Glomerular visceral epithelial cell (primary cell): Measurements from ENCODE around the gene MST1.

Experiments used
- DNase-seq: peaks from one replicate; pipeline ENCODE4 v3.0.0-alpha.2; 2016; ENCODE audit errors: extremely low spot score

Gene MST1

DNA sequence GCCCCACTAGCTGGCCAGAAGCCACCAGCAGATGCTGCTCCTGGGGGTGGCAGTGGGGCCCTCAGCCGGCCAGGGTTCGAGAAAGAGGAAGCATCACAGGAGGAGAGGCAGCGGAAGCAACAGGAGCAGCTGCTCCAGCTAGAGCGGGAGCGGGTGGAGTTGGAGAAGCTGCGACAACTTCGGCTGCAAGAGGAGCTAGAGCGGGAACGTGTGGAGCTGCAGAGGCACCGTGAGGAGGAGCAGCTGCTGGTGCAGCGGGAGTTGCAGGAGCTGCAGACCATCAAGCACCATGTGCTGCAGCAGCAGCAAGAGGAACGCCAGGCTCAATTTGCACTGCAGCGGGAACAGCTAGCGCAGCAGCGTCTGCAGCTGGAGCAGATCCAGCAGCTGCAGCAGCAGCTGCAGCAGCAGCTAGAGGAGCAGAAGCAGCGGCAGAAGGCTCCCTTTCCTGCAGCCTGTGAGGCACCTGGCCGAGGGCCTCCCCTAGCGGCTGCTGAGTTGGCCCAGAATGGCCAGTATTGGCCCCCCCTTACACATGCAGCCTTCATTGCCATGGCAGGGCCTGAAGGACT is 32.6 kb downstream of the MST1 start:
- DNase-seq: no peak

DNA sequence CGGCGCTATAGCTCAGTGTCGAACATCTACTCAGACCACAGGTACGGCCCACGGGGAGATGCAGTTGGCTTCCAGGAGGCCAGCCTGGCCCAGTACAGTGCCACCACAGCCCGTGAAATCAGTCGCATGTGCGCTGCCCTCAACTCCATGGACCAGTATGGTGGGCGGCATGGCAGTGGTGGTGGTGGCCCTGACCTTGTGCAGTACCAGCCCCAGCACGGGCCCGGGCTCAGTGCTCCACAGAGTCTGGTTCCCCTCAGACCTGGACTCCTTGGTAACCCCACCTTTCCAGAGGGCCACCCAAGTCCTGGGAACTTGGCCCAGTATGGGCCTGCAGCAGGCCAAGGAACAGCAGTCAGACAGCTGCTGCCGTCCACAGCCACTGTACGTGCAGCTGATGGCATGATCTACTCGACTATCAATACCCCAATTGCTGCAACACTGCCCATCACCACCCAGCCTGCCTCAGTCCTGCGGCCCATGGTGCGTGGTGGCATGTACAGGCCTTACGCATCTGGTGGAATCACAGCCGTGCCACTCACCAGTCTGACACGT is 33.5 kb downstream of the MST1 start:
- no peak for DNase-seq

DNA sequence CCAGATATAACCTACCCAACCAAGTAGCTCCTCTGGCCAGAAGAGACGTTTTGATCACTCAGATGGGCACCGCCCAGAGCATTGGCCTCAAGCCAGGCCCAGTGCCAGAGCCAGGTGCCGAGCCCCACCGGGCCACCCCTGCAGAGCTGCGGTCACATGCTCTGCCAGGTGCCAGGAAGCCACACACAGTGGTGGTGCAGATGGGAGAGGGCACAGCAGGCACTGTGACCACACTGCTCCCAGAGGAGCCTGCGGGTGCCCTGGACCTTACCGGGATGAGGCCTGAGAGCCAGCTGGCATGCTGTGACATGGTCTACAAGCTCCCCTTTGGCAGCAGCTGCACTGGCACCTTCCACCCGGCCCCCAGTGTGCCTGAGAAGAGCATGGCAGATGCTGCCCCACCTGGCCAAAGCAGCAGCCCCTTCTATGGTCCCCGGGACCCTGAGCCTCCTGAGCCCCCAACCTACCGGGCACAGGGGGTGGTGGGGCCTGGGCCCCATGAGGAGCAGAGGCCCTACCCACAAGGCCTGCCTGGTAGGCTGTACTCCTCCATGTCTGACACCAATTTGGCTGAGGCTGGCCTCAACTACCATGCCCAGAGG is 34.2 kb downstream of the MST1 start:
- DNase-seq: no peak

GRCh38 chr3:49654176-49654825 is 35.0 kb downstream of the MST1 start:
- DNase-seq: no peak

DNA sequence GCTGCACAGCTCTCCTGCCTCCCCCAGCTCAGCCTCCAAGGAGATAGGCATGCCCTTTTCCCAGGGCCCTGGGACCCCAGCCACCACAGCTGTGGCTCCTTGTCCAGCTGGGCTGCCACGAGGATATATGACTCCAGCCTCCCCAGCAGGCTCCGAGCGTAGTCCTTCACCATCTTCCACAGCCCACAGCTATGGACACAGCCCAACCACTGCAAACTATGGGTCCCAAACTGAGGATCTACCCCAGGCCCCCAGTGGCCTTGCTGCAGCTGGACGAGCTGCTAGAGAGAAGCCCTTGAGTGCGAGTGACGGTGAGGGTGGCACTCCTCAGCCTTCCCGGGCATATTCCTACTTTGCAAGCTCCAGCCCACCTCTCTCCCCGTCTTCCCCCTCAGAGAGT is 35.7 kb downstream of the MST1 start:
- no peak for DNase-seq

GRCh38 chr3:49652903-49653415 is 36.3 kb downstream of the MST1 start:
- no peak for DNase-seq

- DNase-seq: no peak
Observed at GRCh38 chr3:49652218-49652902, 36.9 kb downstream of the MST1 start.

DNA sequence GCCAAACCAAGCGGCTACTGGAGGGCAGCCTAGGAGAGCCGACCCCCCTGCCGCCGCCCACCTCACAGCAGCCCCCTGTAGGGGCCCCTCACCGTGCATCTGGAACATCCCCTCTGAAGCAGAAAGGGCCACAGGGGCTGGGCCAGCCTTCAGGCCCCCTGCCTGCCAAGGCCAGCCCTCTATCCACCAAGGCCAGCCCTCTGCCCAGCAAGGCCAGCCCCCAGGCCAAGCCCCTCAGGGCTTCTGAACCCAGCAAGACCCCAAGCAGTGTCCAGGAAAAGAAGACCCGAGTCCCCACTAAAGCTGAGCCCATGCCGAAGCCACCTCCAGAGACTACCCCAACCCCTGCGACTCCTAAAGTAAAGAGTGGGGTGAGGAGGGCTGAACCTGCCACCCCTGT is 38.6 kb downstream of the MST1 start:
- no peak for DNase-seq

- DNase-seq: no peak
Observed at GRCh38 chr3:49650177-49650576, 39.1 kb downstream of the MST1 start.

- DNase-seq: no peak
Observed at GRCh38 chr3:49649576-49649975, 39.7 kb downstream of the MST1 start.

DNA sequence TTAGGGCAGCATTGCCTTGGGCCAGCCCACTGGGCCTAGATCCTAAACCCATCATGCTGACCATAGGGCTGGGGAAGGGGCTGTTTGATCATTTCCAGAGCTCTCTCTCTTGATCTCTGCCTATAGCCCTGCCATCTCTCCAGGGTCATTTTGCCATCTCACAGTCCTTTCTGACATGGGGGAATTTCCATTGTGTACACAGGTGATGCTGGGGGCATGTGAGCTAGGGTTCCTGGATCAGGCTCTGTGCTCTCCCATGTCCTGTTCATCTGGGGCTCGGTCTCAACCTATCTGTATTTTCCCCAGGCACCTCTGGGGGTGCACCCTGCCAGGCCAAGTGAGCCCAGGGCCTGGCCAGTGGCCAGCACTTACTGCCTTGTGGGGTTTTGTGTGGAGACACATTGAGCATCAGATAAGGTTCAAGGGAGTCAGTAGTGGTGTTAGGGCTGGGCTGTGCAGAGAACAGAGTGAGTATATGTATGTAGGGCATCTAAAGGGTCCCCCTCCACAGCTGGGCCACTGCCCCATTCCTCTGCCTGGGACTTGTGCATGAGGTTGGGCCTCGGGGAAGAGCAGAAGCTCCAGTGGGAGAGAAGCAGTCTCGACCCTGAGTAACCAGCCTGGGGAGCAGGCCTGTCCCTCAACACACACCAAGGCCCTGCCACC is 40.8 kb downstream of the MST1 start:
- DNase-seq: no peak

- no peak for DNase-seq
Observed at GRCh38 chr3:49647741-49648140, 41.5 kb downstream of the MST1 start.

DNA sequence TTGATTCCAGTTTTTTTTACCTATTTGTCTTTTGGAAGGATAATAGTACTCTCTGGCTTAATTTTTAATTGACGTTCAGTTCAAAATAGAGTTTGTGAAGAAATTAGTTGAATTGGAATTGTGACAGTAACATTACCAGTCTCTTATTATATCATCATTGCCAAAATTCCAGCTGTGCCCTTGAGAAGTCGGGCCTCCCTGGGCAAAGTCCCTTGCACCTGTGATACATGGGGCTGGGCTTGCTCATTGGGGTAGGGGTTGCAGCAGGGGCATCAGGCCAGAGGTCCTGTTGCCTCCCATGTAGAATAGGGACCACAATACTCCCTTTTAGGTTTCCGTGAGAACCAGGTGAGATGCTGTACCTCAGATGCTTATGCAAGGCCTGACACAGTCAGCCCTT is 43.0 kb downstream of the MST1 start:
- no peak for DNase-seq

DNA sequence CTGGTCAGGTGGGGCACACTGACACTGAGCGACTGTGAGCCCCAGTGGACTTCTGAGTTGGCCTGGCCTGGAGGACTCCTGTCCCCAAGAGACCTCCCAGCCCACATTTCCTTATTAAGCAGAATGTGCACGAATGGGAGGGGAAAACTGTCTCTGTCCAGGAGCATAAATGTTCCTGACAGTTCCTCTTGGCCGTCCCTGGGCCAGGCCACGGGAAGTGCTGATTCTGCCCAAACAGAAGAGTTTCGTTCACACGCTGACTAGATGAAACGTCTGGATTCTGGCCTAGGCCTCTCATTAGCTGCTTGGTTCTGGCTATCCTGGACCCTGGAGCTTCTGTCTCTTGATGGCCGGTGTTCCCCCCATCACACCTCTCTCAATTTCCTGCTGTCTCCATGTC is 44.6 kb downstream of the MST1 start:
- no peak for DNase-seq

- no peak for DNase-seq
Observed at GRCh38 chr3:49642708-49643145, 46.5 kb downstream of the MST1 start.

DNA sequence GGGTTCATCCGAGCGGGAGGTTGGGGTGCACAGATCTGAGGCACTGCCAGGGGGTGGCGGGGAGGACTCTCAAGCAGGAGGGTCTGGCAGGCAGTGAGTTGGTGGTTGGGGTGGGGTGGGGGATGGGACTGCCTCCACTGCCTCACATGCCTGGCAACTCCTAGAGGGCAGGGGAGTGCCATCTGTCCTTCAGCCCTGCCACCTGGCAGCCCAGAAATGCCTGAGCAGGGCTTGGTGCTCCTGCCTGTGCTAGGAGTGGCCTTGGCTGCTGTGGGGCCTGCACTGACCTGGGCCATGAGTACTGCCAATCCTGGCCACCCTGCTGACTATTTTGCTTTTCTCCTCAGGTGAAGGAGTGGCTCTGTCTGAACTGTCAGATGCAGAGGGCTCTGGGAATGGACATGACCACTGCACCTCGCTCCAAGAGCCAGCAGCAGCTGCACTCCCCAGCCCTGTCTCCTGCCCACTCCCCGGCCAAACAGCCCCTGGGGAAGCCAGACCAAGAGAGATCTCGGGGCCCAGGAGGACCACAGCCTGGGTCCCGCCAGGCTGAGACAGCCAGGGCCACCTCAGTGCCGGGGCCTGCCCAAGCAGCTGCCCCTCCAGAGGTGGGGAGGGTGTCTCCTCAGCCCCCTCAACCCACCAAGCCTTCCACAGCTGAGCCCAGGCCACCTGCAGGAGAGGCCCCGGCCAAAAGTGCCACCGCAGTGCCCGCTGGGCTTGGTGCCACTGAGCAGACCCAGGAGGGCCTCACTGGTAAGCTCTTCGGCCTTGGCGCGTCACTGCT is 47.2 kb downstream of the MST1 start:
- no peak for DNase-seq

GRCh38 chr3:49641292-49641691 is 48.0 kb downstream of the MST1 start:
- DNase-seq: no peak

- DNase-seq: no peak
Observed at GRCh38 chr3:49639551-49639950, 49.7 kb downstream of the MST1 start.

GRCh38 chr3:49638445-49638844 is 50.8 kb downstream of the MST1 start:
- peak; percentile 63 for DNase-seq

DNA sequence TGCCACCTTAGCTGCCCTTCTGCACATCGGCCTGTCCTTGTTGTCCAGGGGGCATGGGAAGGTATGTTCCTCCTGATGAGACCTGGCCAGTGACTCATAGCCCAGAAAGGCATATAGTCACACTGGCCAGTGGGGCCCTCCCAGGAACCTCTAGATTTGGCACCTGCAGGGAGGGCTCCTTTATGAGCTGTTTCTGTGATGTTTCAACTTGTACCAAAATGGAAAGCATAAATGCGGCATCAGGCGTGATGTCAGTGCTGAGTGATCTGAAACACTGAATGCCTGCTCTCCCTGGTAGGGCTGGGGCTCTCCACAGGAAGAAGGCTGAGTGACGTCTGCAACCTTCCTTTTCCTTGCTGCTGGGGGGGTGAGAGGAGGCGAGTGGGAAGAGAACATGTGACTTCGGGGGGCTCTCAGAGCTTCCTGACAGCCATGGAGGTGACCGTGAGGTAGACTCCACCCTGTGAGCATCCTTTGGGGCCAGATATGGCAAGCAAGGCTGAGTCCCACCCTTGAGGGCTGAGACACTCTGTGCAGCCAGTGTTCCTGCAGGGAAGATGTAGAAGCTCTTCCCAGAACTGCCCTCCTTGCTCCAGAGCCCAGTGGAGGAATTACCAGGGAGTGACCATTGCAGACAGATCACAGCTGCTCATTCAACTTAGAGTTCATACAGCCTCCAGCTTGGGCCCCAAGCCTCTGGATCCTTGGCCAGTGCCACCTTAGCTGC is 52.2 kb downstream of the MST1 start:
- DNase-seq: no peak
